ENCODE measurements around the gene COL6A5. TPM values are rescaled to one million over a fixed set of nuclear protein-coding genes. Genes with fewer than 3 reads are reported as not detected.

Gene COL6A5
- total and polyA plus RNA-seq, 9 of the 15 experiments (the other 6 are each of a cell fraction or from before 2014, with no cell fraction given), result 1.5 to 9.7 (median 5.6) TPM

DNA sequence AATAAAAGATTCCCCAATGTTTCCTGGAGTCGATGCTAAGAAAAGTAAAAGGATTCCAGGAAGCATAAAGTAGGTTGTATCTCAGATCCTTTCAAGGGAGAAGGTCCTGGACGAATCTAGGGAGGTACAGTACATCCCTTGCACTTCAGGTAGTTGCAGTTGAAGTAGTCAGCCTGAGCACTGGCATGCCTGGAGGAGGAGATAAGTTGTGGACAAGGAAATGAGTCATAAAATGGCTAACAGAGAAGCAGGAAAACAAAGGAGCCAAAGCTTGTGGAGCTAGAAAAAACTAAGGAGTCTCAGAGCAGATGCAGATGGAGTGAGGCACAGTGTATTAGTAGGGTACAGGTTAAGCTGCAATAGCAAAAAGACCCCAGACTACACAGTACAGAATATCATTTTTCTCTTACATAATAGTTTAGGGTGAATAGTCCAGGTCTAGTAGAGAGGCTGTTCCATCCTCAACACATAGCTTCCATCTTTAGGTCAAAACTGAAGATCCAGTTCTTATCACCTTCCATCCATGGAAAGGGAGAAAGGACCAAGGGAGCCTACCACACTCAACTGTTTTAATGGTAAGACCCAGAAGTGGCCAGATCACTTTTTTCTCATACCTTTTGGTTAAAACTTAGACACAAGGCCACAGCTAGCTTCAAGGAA lies 41.3 kb downstream of the COL6A5 start (continued):
- TF ChIP-seq, protein P1, sequence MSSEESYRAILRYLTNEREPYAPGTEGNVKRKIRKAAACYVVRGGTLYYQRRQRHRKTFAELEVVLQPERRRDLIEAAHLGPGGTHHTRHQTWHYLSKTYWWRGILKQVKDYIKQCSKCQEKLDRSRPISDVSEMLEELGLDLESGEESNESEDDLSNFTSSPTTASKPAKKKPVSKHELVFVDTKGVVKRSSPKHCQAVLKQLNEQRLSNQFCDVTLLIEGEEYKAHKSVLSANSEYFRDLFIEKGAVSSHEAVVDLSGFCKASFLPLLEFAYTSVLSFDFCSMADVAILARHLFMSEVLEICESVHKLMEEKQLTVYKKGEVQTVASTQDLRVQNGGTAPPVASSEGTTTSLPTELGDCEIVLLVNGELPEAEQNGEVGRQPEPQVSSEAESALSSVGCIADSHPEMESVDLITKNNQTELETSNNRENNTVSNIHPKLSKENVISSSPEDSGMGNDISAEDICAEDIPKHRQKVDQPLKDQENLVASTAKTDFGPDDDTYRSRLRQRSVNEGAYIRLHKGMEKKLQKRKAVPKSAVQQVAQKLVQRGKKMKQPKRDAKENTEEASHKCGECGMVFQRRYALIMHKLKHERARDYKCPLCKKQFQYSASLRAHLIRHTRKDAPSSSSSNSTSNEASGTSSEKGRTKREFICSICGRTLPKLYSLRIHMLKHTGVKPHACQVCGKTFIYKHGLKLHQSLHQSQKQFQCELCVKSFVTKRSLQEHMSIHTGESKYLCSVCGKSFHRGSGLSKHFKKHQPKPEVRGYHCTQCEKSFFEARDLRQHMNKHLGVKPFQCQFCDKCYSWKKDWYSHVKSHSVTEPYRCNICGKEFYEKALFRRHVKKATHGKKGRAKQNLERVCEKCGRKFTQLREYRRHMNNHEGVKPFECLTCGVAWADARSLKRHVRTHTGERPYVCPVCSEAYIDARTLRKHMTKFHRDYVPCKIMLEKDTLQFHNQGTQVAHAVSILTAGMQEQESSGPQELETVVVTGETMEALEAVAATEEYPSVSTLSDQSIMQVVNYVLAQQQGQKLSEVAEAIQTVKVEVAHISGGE (CRISPR knock-in tag; IDR thresholded peaks at IDR 0.05), result peak in 1 of 3 experiments; percentile 48; a peak in 1 of 6 replicates
- TF ChIP-seq POLR2AphosphoS5 (IDR thresholded peaks at IDR 0.05; ENCODE audit: control insufficient read depth, insufficient read depth, low read depth, low read length) (peak; percentile 60; the same call in 1 of the 2 replicates), EP300 (IDR thresholded peaks at IDR 0.05; ENCODE audit: low read length) (peak; percentile 87), SMAD2 (IDR thresholded peaks at IDR 0.05; ENCODE audit: low read depth, low read length) (no peak), RNF2 (IDR thresholded peaks at IDR 0.05) (peak; percentile 32; the same call in 1 of the 2 replicates), KDM1A (IDR thresholded peaks at IDR 0.05) (peak in 1 of 2 experiments; percentile 5; a peak in 1 of 4 replicates), HDAC2 (IDR thresholded peaks at IDR 0.05) (peak; percentile 35; the same call in 1 of the 2 replicates), ARID1B (IDR thresholded peaks at IDR 0.05) (peak; percentile 97), MBD2 (IDR thresholded peaks at IDR 0.05; ENCODE audit: borderline replicate concordance, low read depth) (0 out of 2 replicates have a peak, but pooled peaks have one; percentile 25), ETV1 (tag; conservative IDR thresholded peaks at IDR 0.05; ENCODE audit: low read depth) (peak; percentile 67), DPF2 (IDR thresholded peaks at IDR 0.05) (peak; percentile 98)
- TF ChIP-seq, protein P2, sequence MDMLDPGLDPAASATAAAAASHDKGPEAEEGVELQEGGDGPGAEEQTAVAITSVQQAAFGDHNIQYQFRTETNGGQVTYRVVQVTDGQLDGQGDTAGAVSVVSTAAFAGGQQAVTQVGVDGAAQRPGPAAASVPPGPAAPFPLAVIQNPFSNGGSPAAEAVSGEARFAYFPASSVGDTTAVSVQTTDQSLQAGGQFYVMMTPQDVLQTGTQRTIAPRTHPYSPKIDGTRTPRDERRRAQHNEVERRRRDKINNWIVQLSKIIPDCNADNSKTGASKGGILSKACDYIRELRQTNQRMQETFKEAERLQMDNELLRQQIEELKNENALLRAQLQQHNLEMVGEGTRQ (CRISPR knock-in tag; IDR thresholded peaks at IDR 0.05), result no peak
- TF ChIP-seq, protein P3, sequence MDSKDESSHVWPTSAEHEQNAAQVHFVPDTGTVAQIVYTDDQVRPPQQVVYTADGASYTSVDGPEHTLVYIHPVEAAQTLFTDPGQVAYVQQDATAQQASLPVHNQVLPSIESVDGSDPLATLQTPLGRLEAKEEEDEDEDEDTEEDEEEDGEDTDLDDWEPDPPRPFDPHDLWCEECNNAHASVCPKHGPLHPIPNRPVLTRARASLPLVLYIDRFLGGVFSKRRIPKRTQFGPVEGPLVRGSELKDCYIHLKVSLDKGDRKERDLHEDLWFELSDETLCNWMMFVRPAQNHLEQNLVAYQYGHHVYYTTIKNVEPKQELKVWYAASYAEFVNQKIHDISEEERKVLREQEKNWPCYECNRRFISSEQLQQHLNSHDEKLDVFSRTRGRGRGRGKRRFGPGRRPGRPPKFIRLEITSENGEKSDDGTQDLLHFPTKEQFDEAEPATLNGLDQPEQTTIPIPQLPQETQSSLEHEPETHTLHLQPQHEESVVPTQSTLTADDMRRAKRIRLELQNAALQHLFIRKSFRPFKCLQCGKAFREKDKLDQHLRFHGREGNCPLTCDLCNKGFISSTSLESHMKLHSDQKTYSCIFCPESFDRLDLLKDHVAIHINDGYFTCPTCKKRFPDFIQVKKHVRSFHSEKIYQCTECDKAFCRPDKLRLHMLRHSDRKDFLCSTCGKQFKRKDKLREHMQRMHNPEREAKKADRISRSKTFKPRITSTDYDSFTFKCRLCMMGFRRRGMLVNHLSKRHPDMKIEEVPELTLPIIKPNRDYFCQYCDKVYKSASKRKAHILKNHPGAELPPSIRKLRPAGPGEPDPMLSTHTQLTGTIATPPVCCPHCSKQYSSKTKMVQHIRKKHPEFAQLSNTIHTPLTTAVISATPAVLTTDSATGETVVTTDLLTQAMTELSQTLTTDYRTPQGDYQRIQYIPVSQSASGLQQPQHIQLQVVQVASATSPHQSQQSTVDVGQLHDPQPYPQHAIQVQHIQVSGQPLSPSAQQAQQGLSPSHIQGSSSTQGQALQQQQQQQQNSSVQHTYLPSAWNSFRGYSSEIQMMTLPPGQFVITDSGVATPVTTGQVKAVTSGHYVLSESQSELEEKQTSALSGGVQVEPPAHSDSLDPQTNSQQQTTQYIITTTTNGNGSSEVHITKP (IDR thresholded peaks at IDR 0.05; ENCODE audit: partially characterized antibody), result peak; percentile 18
- TF ChIP-seq, protein P4, sequence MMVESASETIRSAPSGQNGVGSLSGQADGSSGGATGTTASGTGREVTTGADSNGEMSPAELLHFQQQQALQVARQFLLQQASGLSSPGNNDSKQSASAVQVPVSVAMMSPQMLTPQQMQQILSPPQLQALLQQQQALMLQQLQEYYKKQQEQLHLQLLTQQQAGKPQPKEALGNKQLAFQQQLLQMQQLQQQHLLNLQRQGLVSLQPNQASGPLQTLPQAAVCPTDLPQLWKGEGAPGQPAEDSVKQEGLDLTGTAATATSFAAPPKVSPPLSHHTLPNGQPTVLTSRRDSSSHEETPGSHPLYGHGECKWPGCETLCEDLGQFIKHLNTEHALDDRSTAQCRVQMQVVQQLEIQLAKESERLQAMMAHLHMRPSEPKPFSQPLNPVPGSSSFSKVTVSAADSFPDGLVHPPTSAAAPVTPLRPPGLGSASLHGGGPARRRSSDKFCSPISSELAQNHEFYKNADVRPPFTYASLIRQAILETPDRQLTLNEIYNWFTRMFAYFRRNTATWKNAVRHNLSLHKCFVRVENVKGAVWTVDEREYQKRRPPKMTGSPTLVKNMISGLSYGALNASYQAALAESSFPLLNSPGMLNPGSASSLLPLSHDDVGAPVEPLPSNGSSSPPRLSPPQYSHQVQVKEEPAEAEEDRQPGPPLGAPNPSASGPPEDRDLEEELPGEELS (CRISPR knock-in tag; IDR thresholded peaks at IDR 0.05; ENCODE audit: borderline replicate concordance), result no peak
- TF ChIP-seq, protein P5, sequence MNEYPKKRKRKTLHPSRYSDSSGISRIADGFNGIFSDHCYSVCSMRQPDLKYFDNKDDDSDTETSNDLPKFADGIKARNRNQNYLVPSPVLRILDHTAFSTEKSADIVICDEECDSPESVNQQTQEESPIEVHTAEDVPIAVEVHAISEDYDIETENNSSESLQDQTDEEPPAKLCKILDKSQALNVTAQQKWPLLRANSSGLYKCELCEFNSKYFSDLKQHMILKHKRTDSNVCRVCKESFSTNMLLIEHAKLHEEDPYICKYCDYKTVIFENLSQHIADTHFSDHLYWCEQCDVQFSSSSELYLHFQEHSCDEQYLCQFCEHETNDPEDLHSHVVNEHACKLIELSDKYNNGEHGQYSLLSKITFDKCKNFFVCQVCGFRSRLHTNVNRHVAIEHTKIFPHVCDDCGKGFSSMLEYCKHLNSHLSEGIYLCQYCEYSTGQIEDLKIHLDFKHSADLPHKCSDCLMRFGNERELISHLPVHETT (CRISPR knock-in tag; conservative IDR thresholded peaks at IDR 0.05 in 1 of 2, IDR thresholded peaks at IDR 0.05 in 1 of 2), result no peak; a peak in 1 of 4 replicates

Measured in K562 (cell line).